Measurements from ENCODE around the gene KDM6B. TPM values are rescaled to one million over a fixed set of nuclear protein-coding genes. Genes with fewer than 3 reads are reported as not detected.

The KDM6B gene
- total and polyA plus RNA-seq, 9 donors, result 9.1 to 80.8 (median 53.5) TPM

DNA sequence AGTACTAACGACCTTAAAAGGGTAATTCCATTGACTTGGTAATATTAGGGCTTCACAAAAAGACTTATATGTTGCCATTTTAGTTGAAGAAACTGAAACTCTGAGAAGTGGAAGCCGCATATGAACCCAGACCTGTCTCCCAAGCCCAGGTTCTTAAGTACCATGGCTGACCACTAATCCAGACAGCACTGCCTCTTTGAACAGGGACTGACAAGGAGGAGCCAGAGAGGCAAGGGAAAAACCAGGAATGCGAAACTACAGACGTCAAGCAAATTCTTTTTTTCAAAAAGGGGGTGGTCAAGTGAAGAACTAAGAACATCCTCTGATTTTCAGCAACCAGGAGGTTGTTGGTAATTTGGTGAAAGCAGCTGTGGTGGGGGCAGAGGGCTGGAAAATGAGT is 39.0 kb downstream of the KDM6B start:
- no peak overlapping the region for H3K27ac ChIP-seq
- TF ChIP-seq POLR2A (IDR thresholded peaks at IDR 0.05) (no peak), CTCF (IDR thresholded peaks at IDR 0.05) (no peak), EP300 (IDR thresholded peaks at IDR 0.05) (no peak)
- no peaks in the 10 kb centered on the region for H3K27me3 ChIP-seq
- WGBS, 3 donors, result 63 to 65% (median 65%) methylated on average over 4 of the region's 4 CpGs
- no peak overlapping the region for H3K4me3 ChIP-seq
- no peak for DNase-seq
- H3K9me3 ChIP-seq, result no peaks in the 10 kb centered on the region
- no peaks in the 10 kb centered on the region for H3K4me1 ChIP-seq (ENCODE audit: insufficient read depth)
- no peaks in the 10 kb centered on the region for H3K36me3 ChIP-seq
- intact Hi-C loops (cut with DNase I), result loop anchor here in 1 of 4 donors (5.0 kb wide), 1 partner anchor 184 kb away; no protein-coding TSS in a partner anchor

- no peak overlapping the region for H3K4me3 ChIP-seq
- no peaks in the 10 kb centered on the region for H3K36me3 ChIP-seq
- H3K27ac ChIP-seq, result no peak overlapping the region
- 80 to 90% (median 85%) methylated on average over 2 of the region's 2 CpGs for WGBS, 3 donors
- DNase-seq, result no peak
- no peaks in the 10 kb centered on the region for H3K27me3 ChIP-seq
- TF ChIP-seq CTCF (IDR thresholded peaks at IDR 0.05) (no peak), EP300 (IDR thresholded peaks at IDR 0.05) (no peak), POLR2A (IDR thresholded peaks at IDR 0.05) (no peak)
- intact Hi-C loops (cut with DNase I), result no loop called here
- no peaks in the 10 kb centered on the region for H3K4me1 ChIP-seq (ENCODE audit: insufficient read depth)
- H3K9me3 ChIP-seq, result no peaks in the 10 kb centered on the region
Observed at GRCh38 chr17:7875804-7876370, 41.9 kb downstream of the KDM6B start.

- intact Hi-C loops (cut with DNase I), result no loop called here
- H3K36me3 ChIP-seq, result no peaks in the 10 kb centered on the region
- no peaks in the 10 kb centered on the region for H3K27me3 ChIP-seq
- WGBS, 3 donors, result 92 to 98% (median 94%) methylated on average over 7 of the region's 7 CpGs
- H3K4me3 ChIP-seq, result no peak overlapping the region
- no peaks in the 10 kb centered on the region for H3K4me1 ChIP-seq (ENCODE audit: insufficient read depth)
- no peak overlapping the region for H3K27ac ChIP-seq
- TF ChIP-seq EP300 (IDR thresholded peaks at IDR 0.05) (no peak), CTCF (IDR thresholded peaks at IDR 0.05) (no peak), POLR2A (IDR thresholded peaks at IDR 0.05) (no peak)
- H3K9me3 ChIP-seq, result no peaks in the 10 kb centered on the region
- DNase-seq, result no peak
Observed at GRCh38 chr17:7878234-7878633, 44.2 kb downstream of the KDM6B start.

DNA sequence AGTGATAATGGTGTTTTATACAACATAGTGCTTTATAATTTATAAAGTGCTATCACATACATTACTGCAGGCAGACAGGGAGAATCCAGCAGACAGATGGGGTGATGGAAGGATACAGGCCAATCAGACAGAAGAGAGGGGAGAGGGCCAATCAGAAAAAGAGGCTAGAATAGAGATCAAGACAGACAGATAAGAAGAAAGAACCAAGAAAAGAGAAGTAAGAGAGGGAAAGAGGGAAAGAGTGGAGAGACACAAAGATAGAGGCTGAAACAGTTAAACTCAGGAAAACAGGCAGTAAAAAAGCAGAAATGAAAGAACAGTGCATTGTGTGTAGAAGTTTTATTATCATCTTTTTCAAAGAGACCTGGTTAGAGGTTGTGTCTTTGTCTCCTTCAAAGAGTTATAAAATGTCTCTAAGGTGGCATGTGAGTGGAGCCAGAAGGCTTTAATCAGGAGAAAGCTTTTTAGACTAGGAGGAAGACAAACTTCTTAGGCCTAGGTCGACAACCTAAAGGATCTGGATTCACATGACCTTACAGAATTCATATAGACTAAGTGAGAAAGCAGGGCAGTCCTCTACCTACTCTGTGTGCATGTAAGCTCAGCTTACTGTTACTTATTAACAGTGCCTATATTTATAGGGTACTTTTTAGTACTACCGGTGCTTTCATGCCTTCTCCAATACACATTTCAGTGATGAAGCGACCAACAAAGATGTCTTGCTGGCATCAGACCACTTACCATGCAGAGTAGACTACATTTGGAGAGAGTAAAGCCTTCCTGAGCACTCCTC is 46.3 kb downstream of the KDM6B start:
- H3K27me3 ChIP-seq, result no peaks in the 10 kb centered on the region
- TF ChIP-seq POLR2A (IDR thresholded peaks at IDR 0.05) (no peak), CTCF (IDR thresholded peaks at IDR 0.05) (no peak), EP300 (IDR thresholded peaks at IDR 0.05) (no peak)
- no peak overlapping the region for H3K4me3 ChIP-seq
- no peak for DNase-seq
- no peaks in the 10 kb centered on the region for H3K9me3 ChIP-seq
- intact Hi-C loops (cut with DNase I), result no loop called here
- 78 to 83% (median 82%) methylated on average over 3 of the region's 3 CpGs for WGBS, 3 donors
- no peaks in the 10 kb centered on the region for H3K4me1 ChIP-seq (ENCODE audit: insufficient read depth)
- no peaks in the 10 kb centered on the region for H3K36me3 ChIP-seq
- H3K27ac ChIP-seq, result no peak overlapping the region
